ENCODE results near the gene ALDH1A1. TPM values are rescaled to one million over a fixed set of nuclear protein-coding genes. Genes with fewer than 3 reads are reported as not detected.

ALDH1A1 gene
- total RNA-seq, 1 donor from 2014 or later = 1.5 TPM

DNA sequence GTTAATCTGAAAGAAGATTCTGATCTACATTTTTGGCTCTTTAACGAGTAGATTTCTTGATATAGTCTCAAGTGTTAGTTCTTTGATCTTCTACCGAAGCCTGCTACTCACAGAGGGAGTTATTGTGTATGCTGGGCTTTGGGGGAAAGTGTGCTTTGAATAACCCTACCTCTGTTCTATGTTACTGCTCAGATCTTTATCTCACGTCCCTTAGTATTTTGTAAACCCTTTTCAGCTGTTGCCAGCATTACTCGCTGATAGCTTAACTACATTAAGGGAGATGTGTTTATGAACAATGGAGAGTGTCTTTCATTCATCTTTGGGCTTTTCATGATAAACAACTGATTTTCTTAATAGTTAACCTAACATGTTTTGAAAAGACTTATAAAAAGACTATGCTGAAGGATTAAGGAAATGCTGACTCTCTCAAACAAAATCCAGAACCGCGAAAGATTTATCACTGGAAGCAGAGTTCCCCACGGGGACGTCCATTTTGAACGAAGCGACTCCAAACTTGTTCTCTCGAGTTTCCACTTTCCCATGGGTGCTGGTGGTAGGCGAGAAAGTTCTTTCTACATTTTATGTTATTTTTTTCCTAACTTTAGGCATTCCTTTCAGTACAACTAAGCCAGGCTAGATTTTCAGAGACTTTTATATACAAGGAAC lies 27.9 kb upstream of the ALDH1A1 start:
- Histone ChIP-seq H2AFZ (ENCODE audit: low read depth, low read length) (no peak overlapping the region), H3K9ac (ENCODE audit: low read length) (no peak overlapping the region), H4K20me1 (ENCODE audit: insufficient read depth, low read length) (no peaks in the 10 kb centered on the region), H3K4me3 (ENCODE audit: insufficient read depth, low read depth, low read length) (no peak overlapping the region), H3K27ac (ENCODE audit: low read depth, low read length) (no peak overlapping the region), H3K4me2 (ENCODE audit: low read length) (no peak overlapping the region), H3K36me3 (ENCODE audit: insufficient read depth, low read length) (no peaks in the 10 kb centered on the region), H3K9me3 (ENCODE audit: insufficient read depth, low read depth, low read length) (no peaks in the 10 kb centered on the region), H3K27me3 (ENCODE audit: insufficient read depth, low read length) (no peaks in the 10 kb centered on the region), H3K4me1 (ENCODE audit: insufficient read depth, low read length) (no peaks in the 10 kb centered on the region), H3K79me2 (ENCODE audit: insufficient read depth, low read length) (no peaks in the 10 kb centered on the region)
- TF ChIP-seq EZH2 (IDR thresholded peaks at IDR 0.05; ENCODE audit: insufficient read depth, low read length) = no peak
- TF ChIP-seq, protein P1, sequence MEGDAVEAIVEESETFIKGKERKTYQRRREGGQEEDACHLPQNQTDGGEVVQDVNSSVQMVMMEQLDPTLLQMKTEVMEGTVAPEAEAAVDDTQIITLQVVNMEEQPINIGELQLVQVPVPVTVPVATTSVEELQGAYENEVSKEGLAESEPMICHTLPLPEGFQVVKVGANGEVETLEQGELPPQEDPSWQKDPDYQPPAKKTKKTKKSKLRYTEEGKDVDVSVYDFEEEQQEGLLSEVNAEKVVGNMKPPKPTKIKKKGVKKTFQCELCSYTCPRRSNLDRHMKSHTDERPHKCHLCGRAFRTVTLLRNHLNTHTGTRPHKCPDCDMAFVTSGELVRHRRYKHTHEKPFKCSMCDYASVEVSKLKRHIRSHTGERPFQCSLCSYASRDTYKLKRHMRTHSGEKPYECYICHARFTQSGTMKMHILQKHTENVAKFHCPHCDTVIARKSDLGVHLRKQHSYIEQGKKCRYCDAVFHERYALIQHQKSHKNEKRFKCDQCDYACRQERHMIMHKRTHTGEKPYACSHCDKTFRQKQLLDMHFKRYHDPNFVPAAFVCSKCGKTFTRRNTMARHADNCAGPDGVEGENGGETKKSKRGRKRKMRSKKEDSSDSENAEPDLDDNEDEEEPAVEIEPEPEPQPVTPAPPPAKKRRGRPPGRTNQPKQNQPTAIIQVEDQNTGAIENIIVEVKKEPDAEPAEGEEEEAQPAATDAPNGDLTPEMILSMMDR (IDR thresholded peaks at IDR 0.05; ENCODE audit: insufficient read depth, low read depth, low read length) = no peak
- H3K4me1 Mint-ChIP-seq (ENCODE audit: low read depth, unreplicated experiment) = peaks cover 23% of the 10 kb centered on the region
- H3K27me3 Mint-ChIP-seq (ENCODE audit: low read depth, unreplicated experiment) = no peaks in the 10 kb centered on the region
- H3K4me3 Mint-ChIP-seq (ENCODE audit: unreplicated experiment) = no peak overlapping the region
- H3K9me3 Mint-ChIP-seq (ENCODE audit: unreplicated experiment) = no peaks in the 10 kb centered on the region
- DNase-seq (ENCODE audit: low read depth) (no peak), FAIRE-seq (no peak)
- H3K36me3 Mint-ChIP-seq (ENCODE audit: low read depth, unreplicated experiment) = no peaks in the 10 kb centered on the region
- no peak overlapping the region for H3K27ac Mint-ChIP-seq (ENCODE audit: unreplicated experiment)

DNA sequence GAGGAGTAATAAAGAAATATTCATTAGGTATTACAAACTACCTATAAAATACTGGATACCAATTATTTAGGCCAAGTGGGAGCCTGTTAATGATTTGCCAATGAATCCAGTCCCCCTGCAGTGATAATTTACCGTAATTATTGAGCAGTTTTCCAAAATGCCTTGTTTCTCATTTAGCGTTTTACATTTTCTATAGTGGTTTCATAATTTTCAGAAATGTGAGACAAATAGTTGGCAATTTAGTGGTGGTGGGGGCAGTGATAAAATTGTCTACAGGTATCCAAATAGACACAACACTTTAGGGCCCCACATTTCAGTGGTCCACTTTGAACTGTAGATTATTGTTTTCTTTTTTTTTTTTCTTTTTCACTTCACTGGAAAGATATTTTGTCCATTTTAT lies 27.3 kb upstream of the ALDH1A1 start:
- no peak for FAIRE-seq
- Histone ChIP-seq H3K36me3 (ENCODE audit: insufficient read depth, low read length) (no peaks in the 10 kb centered on the region), H3K27ac (ENCODE audit: low read depth, low read length) (no peak overlapping the region), H3K79me2 (ENCODE audit: insufficient read depth, low read length) (no peaks in the 10 kb centered on the region), H3K4me3 (ENCODE audit: insufficient read depth, low read depth, low read length) (no peak overlapping the region), H3K4me2 (ENCODE audit: low read length) (no peak overlapping the region), H3K4me1 (ENCODE audit: insufficient read depth, low read length) (no peaks in the 10 kb centered on the region), H3K9ac (ENCODE audit: low read length) (no peak overlapping the region), H2AFZ (ENCODE audit: low read depth, low read length) (no peak overlapping the region), H3K27me3 (ENCODE audit: insufficient read depth, low read length) (no peaks in the 10 kb centered on the region), H4K20me1 (ENCODE audit: insufficient read depth, low read length) (no peaks in the 10 kb centered on the region), H3K9me3 (ENCODE audit: insufficient read depth, low read depth, low read length) (no peaks in the 10 kb centered on the region)
- no peak for DNase-seq (ENCODE audit: low read depth)
- Mint-ChIP-seq H3K27ac (ENCODE audit: unreplicated experiment) (no peak overlapping the region), H3K4me1 (ENCODE audit: low read depth, unreplicated experiment) (peaks cover 23% of the 10 kb centered on the region), H3K27me3 (ENCODE audit: low read depth, unreplicated experiment) (no peaks in the 10 kb centered on the region), H3K9me3 (ENCODE audit: unreplicated experiment) (no peaks in the 10 kb centered on the region), H3K4me3 (ENCODE audit: unreplicated experiment) (no peak overlapping the region), H3K36me3 (ENCODE audit: low read depth, unreplicated experiment) (no peaks in the 10 kb centered on the region)
- TF ChIP-seq, protein P1 (IDR thresholded peaks at IDR 0.05; ENCODE audit: insufficient read depth, low read depth, low read length) = no peak
- no peak for TF ChIP-seq EZH2 (IDR thresholded peaks at IDR 0.05; ENCODE audit: insufficient read depth, low read length)

DNA sequence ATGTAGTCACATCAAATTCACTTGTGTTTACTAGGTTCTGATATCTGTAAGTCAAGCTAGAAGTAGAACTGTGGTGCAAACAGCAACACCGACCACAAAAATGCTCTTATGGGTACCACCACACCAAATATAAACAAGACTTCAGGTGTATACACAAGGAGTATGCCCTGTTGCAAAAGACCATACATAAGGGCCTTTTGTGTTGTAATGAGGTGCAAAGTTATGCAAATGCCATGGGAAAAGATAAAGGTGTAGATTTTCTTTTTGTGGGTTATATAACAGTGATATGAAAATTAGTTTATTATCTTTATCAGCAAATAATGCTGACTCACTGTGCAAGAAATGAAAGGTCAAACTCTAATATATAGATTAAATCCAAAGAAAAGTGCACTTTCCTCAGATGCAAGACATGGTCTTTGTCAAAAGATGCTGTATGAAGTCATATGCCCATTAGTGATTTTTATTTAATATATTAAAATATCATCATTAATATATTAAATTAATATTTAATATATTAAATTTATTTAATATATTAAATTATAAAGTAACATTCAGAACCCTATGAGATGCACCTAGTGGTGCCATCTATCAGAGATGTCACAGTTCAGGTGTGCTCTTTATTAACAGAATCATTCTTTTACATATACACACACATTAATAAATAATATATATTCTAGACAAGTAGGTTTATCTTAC lies 26.7 kb upstream of the ALDH1A1 start:
- Mint-ChIP-seq H3K4me1 (ENCODE audit: low read depth, unreplicated experiment) (peaks cover 22% of the 10 kb centered on the region), H3K4me3 (ENCODE audit: unreplicated experiment) (no peak overlapping the region), H3K9me3 (ENCODE audit: unreplicated experiment) (no peaks in the 10 kb centered on the region), H3K36me3 (ENCODE audit: low read depth, unreplicated experiment) (no peaks in the 10 kb centered on the region), H3K27me3 (ENCODE audit: low read depth, unreplicated experiment) (no peaks in the 10 kb centered on the region), H3K27ac (ENCODE audit: unreplicated experiment) (no peak overlapping the region)
- Histone ChIP-seq H3K4me2 (ENCODE audit: low read length) (no peak overlapping the region), H3K27me3 (ENCODE audit: insufficient read depth, low read length) (no peaks in the 10 kb centered on the region), H3K9me3 (ENCODE audit: insufficient read depth, low read depth, low read length) (no peaks in the 10 kb centered on the region), H2AFZ (ENCODE audit: low read depth, low read length) (no peak overlapping the region), H3K9ac (ENCODE audit: low read length) (no peak overlapping the region), H3K27ac (ENCODE audit: low read depth, low read length) (no peak overlapping the region), H3K36me3 (ENCODE audit: insufficient read depth, low read length) (no peaks in the 10 kb centered on the region), H4K20me1 (ENCODE audit: insufficient read depth, low read length) (no peaks in the 10 kb centered on the region), H3K4me1 (ENCODE audit: insufficient read depth, low read length) (no peaks in the 10 kb centered on the region), H3K79me2 (ENCODE audit: insufficient read depth, low read length) (no peaks in the 10 kb centered on the region), H3K4me3 (ENCODE audit: insufficient read depth, low read depth, low read length) (no peak overlapping the region)
- FAIRE-seq (no peak), DNase-seq (ENCODE audit: low read depth) (no peak)
- no peak for TF ChIP-seq EZH2 (IDR thresholded peaks at IDR 0.05; ENCODE audit: insufficient read depth, low read length)
- TF ChIP-seq, protein P1 (IDR thresholded peaks at IDR 0.05; ENCODE audit: insufficient read depth, low read depth, low read length) = no peak

All from astrocyte (in vitro differentiated cells and primary cell).